Panc1 (cell line): ENCODE measurements around the gene MEGF9. TPM values are rescaled to one million over a fixed set of nuclear protein-coding genes. Genes with fewer than 3 reads are reported as not detected.

ENCODE experiments used
- ATAC-seq: fragments of 200-7000 bp; cut with Tn5 transposase; 2 replicates; pipeline ENCODE4 v1.9.1; 2020; ENCODE audit warnings: mild to moderate bottlenecking, moderate library complexity
- BruUV-seq: library from RNA; stranded (reverse); fragments of 400-500 nt; replicated peaks from 2 replicates; lab custom pipeline; 2021; lab: Mats Ljungman, UMichigan
- CTCF ChIA-PET: fragments of 300-600 bp; sonication (Branson Sonifier 250); formaldehyde crosslinking; loops from one replicate; lab custom pipeline; 2022; ENCODE audit warnings: antibody characterized with exemption; lab: Charles Lee
- POLR2A ChIA-PET: fragments of 300-600 bp; sonication (Branson Sonifier 250); formaldehyde crosslinking; loops from one replicate; lab custom pipeline; 2022; ENCODE audit warnings: antibody characterized with exemption; lab: Charles Lee
- DNase-seq: peaks from one replicate; pipeline ENCODE4 v3.0.0-alpha.2; 2010; ENCODE audit warnings: low read depth, low spot score
- H3K27ac ChIP-seq: 2 replicates; pipeline ENCODE4 v1.5.1; 2011; ENCODE audit warnings: mild to moderate bottlenecking, low read length, inconsistent platforms
- H3K27me3 ChIP-seq: fragments of 200-500 bp; sonication (Bioruptor generic); 2 replicates; pipeline ENCODE4 v1.6.0; 2014; ENCODE audit warnings: low read length, inconsistent platforms; ENCODE audit not compliant: control insufficient read depth, insufficient read depth
- H3K36me3 ChIP-seq: fragments of 200-500 bp; sonication (Bioruptor generic); 2 replicates; pipeline ENCODE4 v1.5.1; 2014; ENCODE audit warnings: inconsistent platforms, mild to moderate bottlenecking, low read length, moderate library complexity; ENCODE audit not compliant: control insufficient read depth, insufficient read depth
- H3K4me1 ChIP-seq: 2 replicates; pipeline ENCODE4 v1.5.1; 2011; ENCODE audit warnings: inconsistent platforms, mild to moderate bottlenecking, low read length, moderate library complexity; ENCODE audit not compliant: control insufficient read depth, insufficient read depth
- H3K4me3 ChIP-seq, 2 experiments: 2 replicates each; pipeline ENCODE4 v1.5.1; 2011 to 2012; ENCODE audit warnings: low read depth in 2 of 2, low read length in 2 of 2, mild to moderate bottlenecking in 2 of 2, inconsistent platforms in 1 of 2, moderate library complexity in 1 of 2
- H3K9me3 ChIP-seq: fragments of 200-500 bp; sonication (Bioruptor generic); 2 replicates; pipeline ENCODE4 v1.5.1; 2014; ENCODE audit warnings: low read depth, mild to moderate bottlenecking, inconsistent platforms, low read length, moderate library complexity; ENCODE audit not compliant: control insufficient read depth, insufficient read depth
- CTCF ChIP-seq: fragments of 450-650 bp; IDR thresholded peaks from 2 replicates; pipeline ENCODE4 v1.5.1; 2017; ENCODE audit warnings: mild to moderate bottlenecking
- POLR2AphosphoS5 ChIP-seq: IDR thresholded peaks from 2 replicates; pipeline ENCODE4 v1.6.1; 2012; ENCODE audit warnings: mild to moderate bottlenecking, low read depth, low read length, moderate library complexity
- REST ChIP-seq, 2 experiments: IDR thresholded peaks; 2 replicates each; pipeline ENCODE4 v1.6.1; 2011 to 2012; ENCODE audit warnings: low read depth in 2 of 2, control low read depth in 1 of 2, low read length in 1 of 2, mild to moderate bottlenecking in 1 of 2, moderate library complexity in 1 of 2; ENCODE audit not compliant: insufficient read depth in 1 of 2
- SIN3A ChIP-seq: IDR thresholded peaks from 2 replicates; pipeline ENCODE4 v1.6.1; 2012; ENCODE audit warnings: low read depth, mild to moderate bottlenecking, low read length, moderate library complexity, borderline replicate concordance; ENCODE audit not compliant: insufficient read depth
- TCF7L2 ChIP-seq: IDR thresholded peaks from 2 replicates; pipeline ENCODE4 v1.6.1; 2011; ENCODE audit warnings: mild to moderate bottlenecking, low read depth, low read length, inconsistent platforms
- in situ Hi-C: cut with HindIII; loops from 2 replicates; pipeline ENCODE4 v1.10.0; 2016; ENCODE audit warnings: low sequenced_read_pairs, low pct_unique_long_range_greater_than_20kb
- intact Hi-C: fragments of 100-400 bp; cut with micrococcal nuclease; formaldehyde crosslinking; loops from one replicate; pipeline ENCODE4 v1.10.0; 2022; ENCODE audit not compliant: unreplicated experiment
- total RNA-seq: library from RNA; stranded (reverse); gene quantifications from one replicate; pipeline ENCODE4 v1.2.1, GENCODE V29; 2021; ENCODE audit not compliant: unreplicated experiment

MEGF9 gene
- total RNA-seq, 1 experiment from 2014 or later: 6.3 TPM

GRCh38 chr9:120690372-120690771, 23.9 kb downstream of the MEGF9 start:
- ATAC-seq (no peak), DNase-seq (no peak)
- no peaks in the 10 kb centered on the region for H3K36me3 ChIP-seq
- in situ Hi-C loops (no loop called here), intact Hi-C loops (no loop called here)
- no peak overlapping the region for H3K4me3 ChIP-seq
- no peak overlapping the region for H3K27ac ChIP-seq
- H3K4me1 ChIP-seq: no peaks in the 10 kb centered on the region
- CTCF ChIA-PET: no interaction called here
- H3K27me3 ChIP-seq: no peaks in the 10 kb centered on the region
- TF ChIP-seq CTCF (no peak), POLR2AphosphoS5 (no peak), REST (IDR thresholded peaks at IDR 0.05; ENCODE audit: insufficient read depth in 1 of 2, low read depth in 2 of 2, low read length in 1 of 2) (no peak), TCF7L2 (no peak), SIN3A (no peak)
- POLR2A ChIA-PET: no interaction called here
- H3K9me3 ChIP-seq: no peaks in the 10 kb centered on the region
- no TSS peak for BruUV-seq

GRCh38 chr9:120689860-120690259, 24.4 kb downstream of the MEGF9 start:
- Histone ChIP-seq H3K9me3 (no peaks in the 10 kb centered on the region), H3K4me3 (no peak overlapping the region), H3K27ac (no peak overlapping the region), H3K36me3 (no peaks in the 10 kb centered on the region), H3K4me1 (no peaks in the 10 kb centered on the region), H3K27me3 (no peaks in the 10 kb centered on the region)
- DNase-seq (no peak), ATAC-seq (no peak)
- BruUV-seq: no TSS peak
- intact Hi-C loops (no loop called here), in situ Hi-C loops (no loop called here)
- ChIA-PET CTCF (no interaction called here), POLR2A (no interaction called here)
- TF ChIP-seq SIN3A: no peak
- TF ChIP-seq CTCF: no peak
- TF ChIP-seq REST (IDR thresholded peaks at IDR 0.05; ENCODE audit: insufficient read depth in 1 of 2, low read depth in 2 of 2, low read length in 1 of 2): no peak
- TF ChIP-seq POLR2AphosphoS5: no peak
- TF ChIP-seq TCF7L2: no peak
